Measurements from ENCODE around the gene TMC7. TPM values are rescaled to one million over a fixed set of nuclear protein-coding genes. Genes with fewer than 3 reads are reported as not detected.
A peak's percentile ranks its signal among the peaks of the same experiment; 100 is the strongest.

TMC7 gene
- total and polyA plus RNA-seq, 9 of the 15 experiments (the other 6 are each of a cell fraction or from before 2014, with no cell fraction given) = 0.08 to 2.0 (median 1.5) TPM

GRCh38 chr16:19094542-19095365 lies 111.0 kb downstream of the TMC7 start (continued):
- TF ChIP-seq TOE1 (IDR thresholded peaks at IDR 0.05; ENCODE audit: borderline replicate concordance) (no peak), TOE1 (CRISPR knock-in tag; IDR thresholded peaks at IDR 0.05; ENCODE audit: borderline replicate concordance, low read depth) (no peak), PKNOX1 (IDR thresholded peaks at IDR 0.05) (peak; percentile 97), FOXK2 (conservative IDR thresholded peaks at IDR 0.05 in 1 of 2, IDR thresholded peaks at IDR 0.05 in 1 of 2; ENCODE audit: low read depth in 2 of 2) (peak; percentile 20 to 58; a peak in 1 of 4 replicates), RAD21 (CRISPR knock-in tag; conservative IDR thresholded peaks at IDR 0.05 in 1 of 2, IDR thresholded peaks at IDR 0.05 in 1 of 2) (peak in 1 of 2 experiments; percentile 13; a peak in 2 of 4 replicates), MTF1 (CRISPR knock-in tag; IDR thresholded peaks at IDR 0.05; ENCODE audit: borderline replicate concordance) (no peak), ARID4B (CRISPR knock-in tag; IDR thresholded peaks at IDR 0.05) (0 out of 2 replicates have a peak, but pooled peaks have one; percentile 19), PRDM10 (IDR thresholded peaks at IDR 0.05; ENCODE audit: partially characterized antibody) (no peak), TFAP4 (CRISPR knock-in tag; IDR thresholded peaks at IDR 0.05; ENCODE audit: borderline replicate concordance) (peak; percentile 21; the same call in 1 of the 2 replicates), MYC (IDR thresholded peaks at IDR 0.05; ENCODE audit: low read depth, low read length) (peak; percentile 81), MYC (CRISPR knock-in tag; IDR thresholded peaks at IDR 0.05; ENCODE audit: borderline replicate concordance, low read depth) (no peak)

All from K562 (cell line).